Suppressor macrophage treated with lipopolysaccharide for 4 hours (primary cell): ENCODE data around the gene PPP1R3G.
"Not testable (repeated sequence)": the region's sequence is repeated elsewhere in the genome, so short reads cannot be mapped to it uniquely, and the experiment has no call there.

Experiments used
- DNase-seq: peaks from one replicate; pipeline ENCODE4 v3.0.0-alpha.2; 2020

PPP1R3G gene

DNA sequence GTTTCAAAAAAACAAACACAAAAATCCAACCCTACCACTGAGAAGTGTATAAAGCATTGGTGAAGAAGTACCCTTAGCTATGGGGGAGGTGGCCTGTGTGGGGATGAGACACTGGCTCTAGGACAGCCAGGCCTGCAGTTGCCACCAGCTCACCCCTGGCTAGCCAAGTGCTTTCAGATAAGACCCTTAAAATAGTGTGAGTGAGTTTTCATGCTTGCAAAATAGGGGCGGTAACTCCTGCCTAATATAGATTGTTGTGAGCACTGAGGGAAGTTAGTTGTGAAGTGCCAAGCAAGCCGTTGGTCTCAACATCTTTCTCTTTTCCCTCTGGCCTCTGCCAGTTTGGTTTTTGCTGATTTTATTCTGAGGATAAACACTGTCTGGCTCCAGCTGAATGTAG lies 11.3 kb downstream of the PPP1R3G start:
- no peak for DNase-seq

DNA sequence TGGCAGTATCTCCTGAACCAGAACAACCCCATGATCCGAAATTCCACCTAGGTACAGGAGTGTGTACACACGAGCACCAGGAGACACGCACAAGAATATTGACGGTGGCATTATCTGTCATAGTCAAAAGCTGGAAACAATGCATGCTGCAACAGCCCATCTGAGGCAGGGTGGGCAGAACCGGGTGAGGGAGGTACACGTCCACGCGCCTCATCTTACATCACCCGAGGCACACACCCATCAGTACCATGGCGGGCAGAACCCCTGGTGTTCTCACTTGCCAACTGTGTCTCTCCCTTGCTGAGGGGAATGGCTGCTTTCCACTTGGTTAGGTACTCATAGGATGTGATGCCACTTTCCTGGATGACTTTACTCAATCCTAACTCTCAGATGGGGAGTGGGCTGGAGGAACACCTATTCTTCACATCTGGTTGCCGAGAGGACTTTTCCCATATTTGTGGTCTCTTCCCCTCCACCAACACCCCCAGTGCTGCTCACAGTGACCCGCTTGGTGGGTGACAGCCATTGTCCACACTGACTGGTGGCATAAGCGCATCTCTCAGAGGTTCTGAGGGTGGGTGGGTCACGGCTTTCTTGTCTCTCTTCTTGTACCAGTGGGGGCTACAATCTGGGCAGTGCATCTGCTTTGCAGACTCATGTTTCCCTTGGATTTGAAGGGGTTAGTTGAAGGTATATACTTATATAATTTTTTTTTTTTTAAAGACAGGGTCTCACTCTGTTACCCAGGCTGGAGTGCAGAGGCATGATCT lies 13.5 kb downstream of the PPP1R3G start:
- no peak for DNase-seq

GRCh38 chr6:5099537-5099936 lies 14.4 kb downstream of the PPP1R3G start:
- DNase-seq = no peak

GRCh38 chr6:5100806-5101205 lies 15.7 kb downstream of the PPP1R3G start:
- DNase-seq = no peak

GRCh38 chr6:5102267-5102970 lies 17.3 kb downstream of the PPP1R3G start:
- no peak for DNase-seq

- no peak for DNase-seq
Observed at GRCh38 chr6:5103250-5103649, 18.1 kb downstream of the PPP1R3G start.

GRCh38 chr6:5104667-5105066 lies 19.5 kb downstream of the PPP1R3G start:
- DNase-seq = no peak

DNA sequence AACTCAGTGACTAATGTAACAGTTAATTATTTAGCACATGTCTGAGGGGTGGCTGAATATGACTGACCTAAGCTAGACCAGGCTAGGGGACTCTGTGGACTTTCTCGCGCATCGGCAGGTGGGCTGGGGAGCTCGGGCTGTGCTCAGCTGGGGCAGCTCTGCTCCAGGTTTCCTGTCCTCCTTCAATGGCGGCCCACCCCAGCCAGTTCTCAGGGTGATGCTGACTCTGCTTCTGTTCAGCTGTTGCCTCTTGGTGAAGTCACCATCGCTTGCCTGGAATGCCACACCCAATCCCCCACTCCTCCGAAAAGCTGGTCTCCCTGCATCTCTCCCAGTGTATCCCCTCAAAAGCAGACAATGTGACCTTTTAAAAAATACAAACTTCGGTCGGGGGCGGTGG lies 20.0 kb downstream of the PPP1R3G start:
- no peak for DNase-seq

- no peak for DNase-seq
Observed at GRCh38 chr6:5107341-5107740, 22.2 kb downstream of the PPP1R3G start.

DNA sequence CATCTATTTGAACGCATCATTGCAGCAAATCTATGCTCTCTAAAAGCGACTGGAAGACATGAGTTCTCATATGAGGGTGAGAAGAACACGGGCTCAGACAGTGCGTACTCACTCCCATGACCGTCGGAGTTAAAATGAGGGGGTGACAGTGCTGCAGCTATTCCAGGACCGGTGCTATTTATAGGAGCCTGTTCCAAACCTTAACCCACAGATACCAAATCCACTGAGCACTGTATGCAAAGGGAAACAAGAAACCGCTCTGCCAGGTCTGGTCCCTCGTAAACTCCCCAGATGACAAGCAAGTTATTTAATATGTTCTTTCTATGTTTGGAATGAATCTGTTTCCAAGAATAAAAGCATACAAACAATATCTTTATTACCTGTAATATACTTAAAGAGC lies 22.9 kb downstream of the PPP1R3G start:
- DNase-seq = no peak

DNA sequence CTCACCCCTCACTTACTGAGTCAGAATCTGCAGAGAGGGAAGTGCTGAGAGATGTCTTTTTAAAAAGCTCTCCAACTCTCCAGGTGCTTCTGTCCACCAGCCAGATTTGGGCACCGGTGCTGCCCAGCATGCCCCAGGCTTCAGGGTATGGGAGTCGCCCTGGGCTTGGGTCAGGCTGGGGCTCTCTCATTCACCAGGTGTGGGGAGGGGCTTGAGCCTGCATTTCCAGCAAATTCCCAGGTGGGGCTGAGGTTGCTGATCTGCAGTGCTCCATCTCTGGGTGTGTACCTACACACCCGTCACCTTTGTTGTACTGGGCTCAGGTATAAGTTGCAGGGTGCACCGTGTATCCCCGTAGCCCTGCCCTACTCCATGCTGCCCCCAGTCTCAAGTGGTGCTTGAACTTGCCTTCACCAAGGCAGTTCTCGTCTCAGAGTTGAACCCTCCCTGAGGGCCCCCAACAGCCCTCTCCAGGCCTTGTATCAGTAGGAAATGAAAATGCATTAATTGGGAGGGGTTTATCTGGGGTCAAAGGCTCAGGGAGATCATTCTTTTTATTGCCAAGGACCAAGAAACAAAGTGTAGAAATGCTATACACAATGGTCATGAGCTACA lies 23.5 kb downstream of the PPP1R3G start:
- DNase-seq = no peak

DNA sequence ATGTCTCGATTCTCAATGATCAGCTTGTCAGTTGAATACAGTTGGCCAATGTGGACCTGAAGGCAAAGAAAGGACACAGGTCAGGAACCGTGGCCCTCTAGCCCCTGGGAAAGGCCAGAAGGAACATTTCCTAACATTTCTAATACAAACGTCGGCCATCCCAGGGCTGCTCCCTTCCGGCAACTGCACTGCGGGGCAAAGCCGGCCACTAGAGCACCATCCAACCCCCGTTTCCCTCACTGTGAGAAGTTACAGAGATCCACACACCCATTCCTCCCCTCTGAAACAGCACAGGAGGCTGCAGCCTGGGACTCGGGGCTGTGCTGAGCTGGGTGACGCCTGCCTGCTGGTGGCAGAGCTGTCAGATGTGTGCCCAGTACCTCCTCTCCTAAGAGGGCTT lies 24.3 kb downstream of the PPP1R3G start:
- DNase-seq = no peak

DNA sequence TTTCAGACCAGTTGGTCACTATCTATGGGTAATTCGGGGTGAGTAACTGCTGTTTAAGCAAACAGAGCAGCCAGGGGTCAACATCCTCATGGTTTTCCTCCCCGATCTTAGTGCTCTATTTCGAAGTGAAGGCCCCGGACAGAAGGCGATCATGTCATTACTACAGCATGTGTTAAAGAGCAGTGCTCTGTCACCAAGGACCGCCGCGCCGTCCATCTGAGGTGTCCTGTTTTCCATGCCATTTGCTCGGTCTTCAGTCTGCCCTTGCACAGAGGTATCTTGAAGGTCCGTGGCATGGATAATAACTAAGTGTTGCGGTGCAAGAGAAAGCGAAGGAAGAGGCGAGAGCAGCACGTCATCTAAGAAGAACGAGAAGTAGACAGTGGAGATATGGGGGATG lies 25.1 kb downstream of the PPP1R3G start:
- DNase-seq = no peak

DNA sequence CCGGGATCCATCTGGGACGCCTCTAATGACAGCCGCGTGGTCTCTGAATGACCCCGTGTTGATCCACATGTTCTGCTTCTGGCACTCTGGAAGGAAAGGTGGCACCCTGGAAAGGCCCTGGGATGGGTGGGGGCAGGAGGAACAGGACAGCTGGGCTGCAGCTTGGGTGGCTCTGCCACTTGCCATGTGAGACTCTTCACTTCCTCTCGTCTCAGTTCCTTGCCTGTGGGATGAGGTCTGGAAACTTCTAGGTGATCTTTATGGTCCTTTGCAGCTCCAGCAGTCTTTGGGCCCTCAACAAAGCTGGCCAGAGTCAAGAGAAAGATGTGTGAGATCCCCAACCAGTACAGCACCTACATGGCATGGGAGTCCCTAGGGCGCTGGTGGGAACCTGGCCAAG lies 26.5 kb downstream of the PPP1R3G start:
- no peak for DNase-seq

DNA sequence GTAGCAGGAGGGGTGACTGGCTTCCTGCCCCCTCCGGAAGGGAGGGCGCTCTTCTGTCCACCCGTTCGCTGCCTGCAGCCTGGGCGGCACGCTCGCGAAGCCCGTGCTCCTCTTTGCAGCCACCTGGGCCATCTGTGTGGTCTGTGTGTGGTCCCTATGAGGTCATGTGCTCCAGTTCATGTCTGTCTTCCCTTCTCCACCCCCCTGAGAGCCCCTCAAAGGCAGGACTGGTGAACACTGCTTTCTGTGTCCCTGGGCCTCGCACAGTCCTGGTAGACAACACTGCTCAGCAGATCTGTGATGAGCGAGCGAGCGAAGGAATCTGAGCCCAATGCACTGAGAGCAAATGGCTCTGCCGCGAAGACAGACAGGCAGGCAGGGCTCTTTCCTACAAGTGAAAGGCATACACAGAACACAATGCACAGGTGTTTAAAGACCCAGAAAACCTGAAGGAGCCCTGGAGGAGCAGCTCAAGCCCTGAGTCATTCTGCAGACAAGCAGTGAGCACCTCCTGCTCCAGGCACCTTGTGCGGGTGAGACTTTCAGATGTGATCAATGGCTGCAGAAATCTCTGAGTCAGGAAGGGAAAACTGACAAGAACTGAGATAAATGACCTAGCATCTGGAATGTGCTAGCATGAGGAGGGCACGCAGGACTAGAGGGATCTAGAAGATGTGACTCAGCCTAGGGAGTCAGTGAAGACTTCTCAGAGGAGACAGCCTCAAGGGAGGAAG lies 27.1 kb downstream of the PPP1R3G start:
- DNase-seq = no peak

DNA sequence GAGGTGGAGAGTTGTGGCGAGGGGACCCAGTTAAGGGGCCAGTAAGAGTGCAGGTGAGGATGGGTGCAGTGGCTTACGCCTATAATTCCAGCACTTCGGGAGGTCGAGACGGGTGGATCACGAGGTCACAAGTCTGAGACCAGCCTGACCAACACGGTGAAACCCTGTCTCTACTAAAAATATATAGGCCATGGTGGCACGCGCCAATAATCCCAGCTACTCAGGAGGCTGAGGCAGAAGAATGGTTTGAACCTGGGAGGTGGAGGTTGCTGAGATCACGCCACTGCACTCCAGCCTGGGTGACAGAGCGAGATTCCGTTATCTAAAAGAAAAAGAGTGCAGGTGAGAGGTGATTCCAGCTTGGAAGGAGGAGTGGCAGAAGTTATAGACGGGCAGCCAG lies 28.0 kb downstream of the PPP1R3G start:
- DNase-seq = no peak

GRCh38 chr6:5115168-5115567 lies 30.0 kb downstream of the PPP1R3G start:
- no peak for DNase-seq

DNA sequence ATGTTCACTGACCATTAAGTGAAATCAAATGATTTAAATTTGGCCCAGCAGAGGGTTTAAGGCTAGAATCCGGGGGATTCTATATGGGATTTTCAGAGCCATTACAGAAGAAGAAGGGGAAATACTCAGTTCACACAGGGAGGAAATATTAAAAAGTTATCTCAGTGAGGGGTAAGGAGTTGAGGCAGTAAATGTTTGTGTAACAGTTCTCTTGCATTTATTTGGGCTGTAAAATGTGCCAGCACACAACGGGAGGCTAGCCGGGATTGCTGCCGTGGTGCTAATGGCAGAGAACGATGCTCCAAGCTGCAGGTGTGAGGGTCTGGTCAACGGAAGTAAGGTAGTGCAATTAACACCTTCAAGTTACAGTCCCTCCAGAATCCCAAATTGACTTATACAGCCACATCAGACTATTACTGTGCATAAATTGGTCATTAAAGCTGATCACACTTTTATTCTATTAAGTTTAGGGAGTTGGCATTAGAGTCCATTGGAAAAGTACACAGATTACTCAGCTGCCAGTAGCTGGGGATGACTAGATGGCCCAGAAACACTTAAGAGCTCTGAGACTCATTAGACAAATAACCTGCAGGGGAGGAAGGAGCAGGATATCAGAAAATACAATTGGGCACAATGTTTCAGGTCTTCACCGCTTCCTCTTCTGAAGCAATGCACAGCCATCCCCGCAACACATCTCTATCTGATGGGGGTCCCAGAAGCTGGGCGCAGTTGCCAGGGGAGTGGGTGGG lies 31.3 kb downstream of the PPP1R3G start:
- DNase-seq = no peak

- no peak for DNase-seq
Observed at GRCh38 chr6:5119090-5119951, 34.2 kb downstream of the PPP1R3G start.

DNA sequence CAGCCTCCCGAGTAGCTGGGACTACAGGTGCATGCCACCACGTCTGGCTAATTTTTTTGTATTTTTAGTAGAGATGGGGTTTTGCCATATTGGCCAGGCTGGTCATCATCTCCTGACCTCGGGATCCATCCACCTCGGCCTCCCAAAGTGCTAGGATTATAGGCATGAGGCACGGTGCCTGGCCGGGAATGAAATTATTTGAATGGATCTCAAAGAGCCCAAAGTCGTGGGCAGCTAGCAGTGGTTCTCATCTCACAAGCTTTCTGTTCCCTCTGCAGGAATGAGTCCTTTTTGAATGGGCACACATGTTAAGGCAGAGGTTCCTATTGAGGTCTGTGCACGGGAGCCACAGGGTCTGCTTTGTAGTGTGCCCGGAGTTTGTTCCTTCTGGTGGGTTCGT lies 34.9 kb downstream of the PPP1R3G start:
- no peak for DNase-seq

DNA sequence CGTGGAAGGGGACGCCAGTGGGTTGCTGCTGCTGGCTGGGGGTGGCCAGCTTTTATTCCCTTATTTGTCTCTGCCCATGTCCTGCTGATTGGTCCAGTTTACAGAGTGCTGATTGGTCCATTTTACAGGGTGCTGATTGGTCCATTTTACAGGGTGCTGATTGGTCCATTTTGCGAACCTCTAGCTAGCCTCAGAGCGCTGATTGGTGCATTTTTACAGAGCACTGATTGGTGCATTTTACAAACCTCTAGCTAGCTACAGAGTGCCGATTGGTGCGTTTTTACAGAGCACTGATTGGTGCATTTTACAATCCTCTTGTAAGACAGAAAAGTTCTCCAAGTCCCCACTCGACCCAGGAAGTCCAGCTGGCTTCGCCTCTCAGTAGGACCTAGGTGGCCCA lies 35.4 kb downstream of the PPP1R3G start:
- not testable (repeated sequence) for DNase-seq

- DNase-seq = no peak
Observed at GRCh38 chr6:5121479-5121878, 36.3 kb downstream of the PPP1R3G start.
